ENCODE data around the gene RAP1GAP2.
"Not testable (repeated sequence)": the region's sequence is repeated elsewhere in the genome, so short reads cannot be mapped to it uniquely, and the experiment has no call there.

Gene RAP1GAP2

GRCh38 chr17:3025421-3026124, 229.3 kb downstream of the RAP1GAP2 start:
- no peak for DNase-seq (ENCODE audit: low read depth)

GRCh38 chr17:3026125-3026855, 230.1 kb downstream of the RAP1GAP2 start:
- DNase-seq (ENCODE audit: low read depth) = no peak

GRCh38 chr17:3026856-3027751, 230.9 kb downstream of the RAP1GAP2 start:
- DNase-seq (ENCODE audit: low read depth) = no peak

- no peak for DNase-seq (ENCODE audit: low read depth)
Observed at GRCh38 chr17:3027786-3028532, 231.7 kb downstream of the RAP1GAP2 start.

GRCh38 chr17:3029213-3029913, 233.1 kb downstream of the RAP1GAP2 start:
- no peak for DNase-seq (ENCODE audit: low read depth)

- DNase-seq (ENCODE audit: low read depth) = no peak
Observed at GRCh38 chr17:3030096-3030495, 233.9 kb downstream of the RAP1GAP2 start.

GRCh38 chr17:3030852-3031470, 234.7 kb downstream of the RAP1GAP2 start:
- not testable (repeated sequence) for DNase-seq (ENCODE audit: low read depth)

GRCh38 chr17:3032258-3033247, 236.3 kb downstream of the RAP1GAP2 start:
- no peak for DNase-seq (ENCODE audit: low read depth)

GRCh38 chr17:3033248-3033640, 237.0 kb downstream of the RAP1GAP2 start:
- no peak for DNase-seq (ENCODE audit: low read depth)

- DNase-seq (ENCODE audit: low read depth) = no peak
Observed at GRCh38 chr17:3033741-3034577, 237.7 kb downstream of the RAP1GAP2 start.

GRCh38 chr17:3034578-3034920, 238.3 kb downstream of the RAP1GAP2 start:
- no peak for DNase-seq (ENCODE audit: low read depth)

GRCh38 chr17:3035256-3035967, 239.2 kb downstream of the RAP1GAP2 start:
- no peak for DNase-seq (ENCODE audit: low read depth)

- DNase-seq (ENCODE audit: low read depth) = no peak
Observed at GRCh38 chr17:3035968-3036280, 239.7 kb downstream of the RAP1GAP2 start.

GRCh38 chr17:3036800-3037199, 240.6 kb downstream of the RAP1GAP2 start:
- DNase-seq (ENCODE audit: low read depth) = no peak

- DNase-seq (ENCODE audit: low read depth) = no peak
Observed at GRCh38 chr17:3037259-3037658, 241.0 kb downstream of the RAP1GAP2 start.

GRCh38 chr17:3038941-3039340, 242.7 kb downstream of the RAP1GAP2 start:
- no peak for DNase-seq (ENCODE audit: low read depth)

- DNase-seq (ENCODE audit: low read depth) = no peak
Observed at GRCh38 chr17:3039736-3040135, 243.5 kb downstream of the RAP1GAP2 start.

GRCh38 chr17:3040882-3041281, 244.6 kb downstream of the RAP1GAP2 start:
- no peak for DNase-seq (ENCODE audit: low read depth)

Measured in stimulated activated CD8-positive, alpha-beta memory T cell treated with anti-CD3 and anti-CD28 coated beads, Interleukin-12 subunit alpha, Interleukin-12 subunit beta, amount 100 ng/mL, for 1 hour (primary cell).